ENCODE results near the gene ADAM33.
A peak's percentile ranks its signal among the peaks of the same experiment; 100 is the strongest.

Gene ADAM33

DNA sequence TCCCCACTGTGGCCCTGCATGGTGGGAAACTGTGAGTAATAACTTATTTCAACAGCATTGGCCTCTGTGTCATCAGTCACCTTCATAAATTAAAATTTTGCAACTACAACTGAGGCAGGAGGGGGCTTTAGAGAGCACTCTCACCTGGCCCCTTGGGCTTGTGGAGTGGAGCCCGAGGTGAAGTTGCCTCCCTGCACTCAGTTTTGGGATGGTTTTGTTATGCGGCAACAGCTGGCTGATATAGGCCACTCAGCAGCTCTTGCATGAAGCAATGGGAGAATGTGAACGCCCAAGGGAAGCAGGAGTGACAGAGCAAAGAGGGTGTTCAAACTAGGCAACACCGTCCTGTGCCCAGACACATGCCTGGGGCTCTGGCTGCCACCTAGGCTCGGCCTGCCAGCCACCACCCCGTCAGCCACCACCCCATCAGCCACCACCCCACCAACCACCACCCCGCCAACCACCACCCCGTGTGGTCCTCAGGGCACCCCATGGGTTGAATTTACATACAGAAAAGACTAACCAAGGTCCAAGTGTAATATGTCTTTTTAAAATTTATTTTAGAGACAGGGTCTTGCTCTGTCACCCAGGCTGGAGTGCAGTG, 14.3 kb downstream of the ADAM33 start:
- no peak for DNase-seq (ENCODE audit: low spot score)

DNA sequence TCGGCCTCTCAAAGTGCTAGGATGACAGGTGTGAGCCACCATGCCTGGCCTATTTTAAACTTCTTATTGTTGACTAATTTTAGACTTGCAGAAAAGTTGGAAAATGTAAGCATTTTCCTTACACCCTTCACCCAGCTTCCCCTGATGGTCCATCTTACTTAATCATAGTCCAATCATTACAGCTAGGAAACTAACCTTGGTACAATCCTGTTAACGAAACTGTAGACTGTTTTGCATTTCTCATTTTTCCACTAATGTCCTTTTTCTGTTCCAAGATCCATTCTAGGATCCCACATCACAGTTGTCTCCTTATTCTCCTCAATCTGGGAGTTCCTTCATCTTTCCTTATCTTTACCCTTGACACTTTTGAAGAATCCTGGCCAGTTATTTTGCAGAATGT, 18.0 kb downstream of the ADAM33 start:
- DNase-seq (ENCODE audit: low spot score), result no peak

DNA sequence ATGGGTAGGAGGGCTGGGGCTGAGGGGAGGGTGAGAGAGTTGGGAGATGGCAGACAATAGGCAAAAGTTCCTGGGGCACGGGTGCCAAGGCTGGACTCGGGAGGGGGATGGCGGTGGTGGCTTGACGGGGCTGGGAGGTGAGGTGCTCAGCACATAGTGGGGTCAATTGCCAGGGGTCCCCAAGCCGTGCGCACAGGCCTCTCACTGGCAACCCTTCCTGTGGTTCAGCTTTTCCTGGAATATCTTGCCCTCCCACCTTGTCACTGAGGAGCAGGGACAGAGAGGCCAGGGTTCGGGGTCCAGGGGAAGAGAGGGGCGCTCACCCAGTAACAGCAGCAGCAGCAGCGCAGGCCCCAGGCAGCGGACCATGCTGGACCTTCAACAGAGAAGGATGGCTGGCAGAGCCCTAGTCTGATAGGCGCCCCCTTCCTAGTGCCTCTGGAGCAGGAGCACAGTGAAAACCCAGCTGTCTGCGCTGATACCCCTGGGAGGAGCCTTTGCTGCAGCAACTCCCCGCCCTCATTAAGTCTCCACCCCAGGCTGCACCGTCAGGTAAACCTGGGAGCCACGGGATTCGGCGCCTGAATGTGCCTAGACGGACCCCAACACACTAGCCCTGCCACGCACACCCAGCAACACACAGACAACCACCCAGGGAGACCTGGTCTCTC, 18.6 kb downstream of the ADAM33 start, which contains the start of gene GFRA4:
GFRA4 (minus strand) TSS at position 369 of the 671 bp plus-strand sequence; CDS start at position 369, 0 bp downstream.
- DNase-seq (ENCODE audit: low spot score), result peak; percentile 75

DNA sequence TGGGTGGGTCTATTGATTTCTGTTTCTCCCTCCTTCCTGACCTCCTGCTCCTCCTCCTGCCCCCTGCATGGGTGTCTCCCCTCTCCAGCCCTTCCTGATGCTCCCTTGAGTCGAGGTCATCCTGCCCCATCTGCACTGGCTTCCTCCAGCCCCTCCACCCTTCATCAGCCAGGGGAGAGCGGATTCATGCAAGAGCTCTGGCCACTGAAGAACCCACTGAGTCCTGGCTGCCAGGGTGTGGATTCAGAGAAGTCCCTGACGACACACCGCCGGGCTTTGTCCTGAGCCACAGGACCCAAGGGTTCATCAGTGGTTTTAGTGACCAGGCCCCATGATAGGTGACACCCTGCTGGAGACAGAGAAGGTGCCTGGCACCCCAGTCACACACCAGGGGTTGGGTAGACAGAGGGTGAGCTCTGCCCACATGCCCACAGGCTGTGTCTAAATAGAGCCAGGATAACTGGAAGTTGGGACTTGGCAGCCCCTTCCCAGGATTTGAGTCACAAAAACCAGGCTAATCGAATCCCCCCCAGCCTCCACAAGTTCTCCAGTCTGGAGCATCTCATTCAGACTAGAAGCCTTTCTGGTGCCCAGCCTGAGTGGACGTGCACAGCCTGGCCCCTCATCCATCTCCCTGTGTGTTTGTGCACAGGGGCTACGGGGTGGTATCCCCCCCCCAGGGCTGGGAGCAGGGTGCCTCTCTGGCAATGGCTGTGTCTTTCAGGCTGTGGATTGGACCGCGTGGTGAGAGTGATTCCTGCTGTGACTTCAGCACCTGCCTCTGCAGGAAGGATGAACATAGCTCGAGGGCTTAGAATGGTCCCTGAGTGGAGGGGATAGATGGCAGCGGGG, 19.8 kb downstream of the ADAM33 start:
- DNase-seq (ENCODE audit: low spot score), result no peak

DNA sequence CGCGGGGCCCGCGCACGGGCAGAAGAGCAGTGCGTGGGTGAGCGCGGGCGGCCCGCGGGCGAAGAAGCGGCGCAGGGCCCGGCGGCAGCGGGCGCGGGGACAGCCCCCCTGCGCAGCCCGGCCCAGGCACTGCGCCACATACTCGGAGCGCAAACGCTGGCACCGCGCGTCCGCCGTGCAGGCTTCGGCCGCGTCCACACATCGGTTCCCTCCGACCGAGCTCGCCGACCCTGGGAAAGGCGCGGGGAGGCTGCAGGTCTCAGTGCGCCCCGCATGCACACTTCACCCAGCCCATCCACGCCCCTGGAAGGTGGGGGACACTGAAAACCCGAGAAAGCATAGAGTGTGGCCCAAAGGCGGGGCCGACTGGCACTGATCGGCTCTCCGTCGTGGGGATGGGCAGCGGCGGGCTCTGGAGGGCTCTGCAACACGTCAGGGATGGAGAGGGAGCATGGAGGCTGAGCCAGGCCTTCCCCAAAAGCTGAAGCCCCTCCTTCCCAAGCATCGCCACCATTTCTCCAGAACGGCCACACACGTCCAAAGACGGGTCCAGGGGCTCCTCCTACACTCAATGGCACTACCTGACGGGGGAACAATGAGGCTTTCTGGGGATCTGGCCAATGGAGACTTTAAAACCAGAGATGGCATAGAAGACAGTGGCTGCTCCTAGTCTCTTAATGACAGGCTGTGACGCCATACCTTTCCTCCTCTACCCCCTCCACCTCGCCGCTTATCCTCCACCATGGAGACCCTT, 20.6 kb downstream of the ADAM33 start:
- DNase-seq (ENCODE audit: low spot score), result peak; percentile 40

DNA sequence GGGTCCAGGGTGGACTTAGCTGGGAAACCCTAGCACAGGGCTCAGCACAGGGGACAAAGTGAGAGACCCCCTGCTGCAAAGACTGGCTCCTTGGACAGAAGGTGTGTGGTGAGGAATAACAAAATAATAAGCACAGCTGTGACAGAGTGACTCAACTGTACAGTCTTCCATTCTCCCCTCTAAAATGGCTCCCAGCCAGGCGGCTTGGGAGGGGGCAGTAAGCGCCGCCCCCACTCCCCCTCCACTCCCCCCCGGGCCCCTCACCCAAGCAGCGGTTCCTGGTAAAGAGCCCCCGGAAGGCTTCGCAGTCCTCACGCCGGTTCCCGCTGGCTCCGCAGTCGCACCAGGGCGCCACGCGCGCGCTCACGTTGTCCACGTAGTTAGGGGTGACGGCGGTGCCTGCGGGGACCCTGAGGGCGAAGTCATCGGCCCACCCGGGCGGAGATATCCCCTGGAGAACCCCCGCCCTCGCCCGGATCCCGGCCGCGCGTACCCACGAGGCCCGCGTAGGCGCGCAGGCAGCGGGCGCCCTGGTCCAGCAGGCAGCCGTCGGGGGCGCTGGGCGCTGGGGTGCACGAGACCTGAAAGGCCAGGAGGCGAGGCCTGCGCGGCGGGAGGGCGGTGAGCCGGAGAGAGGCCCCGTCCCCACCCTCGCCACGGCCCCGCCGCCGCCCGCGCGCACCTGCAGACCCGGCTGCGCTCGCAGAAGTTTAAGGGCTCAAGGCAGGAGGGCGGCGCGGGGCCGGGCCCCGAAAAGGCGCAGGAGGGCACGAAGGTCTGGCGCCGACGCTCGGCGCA, 21.3 kb downstream of the ADAM33 start:
- no peak for DNase-seq (ENCODE audit: low spot score)

DNA sequence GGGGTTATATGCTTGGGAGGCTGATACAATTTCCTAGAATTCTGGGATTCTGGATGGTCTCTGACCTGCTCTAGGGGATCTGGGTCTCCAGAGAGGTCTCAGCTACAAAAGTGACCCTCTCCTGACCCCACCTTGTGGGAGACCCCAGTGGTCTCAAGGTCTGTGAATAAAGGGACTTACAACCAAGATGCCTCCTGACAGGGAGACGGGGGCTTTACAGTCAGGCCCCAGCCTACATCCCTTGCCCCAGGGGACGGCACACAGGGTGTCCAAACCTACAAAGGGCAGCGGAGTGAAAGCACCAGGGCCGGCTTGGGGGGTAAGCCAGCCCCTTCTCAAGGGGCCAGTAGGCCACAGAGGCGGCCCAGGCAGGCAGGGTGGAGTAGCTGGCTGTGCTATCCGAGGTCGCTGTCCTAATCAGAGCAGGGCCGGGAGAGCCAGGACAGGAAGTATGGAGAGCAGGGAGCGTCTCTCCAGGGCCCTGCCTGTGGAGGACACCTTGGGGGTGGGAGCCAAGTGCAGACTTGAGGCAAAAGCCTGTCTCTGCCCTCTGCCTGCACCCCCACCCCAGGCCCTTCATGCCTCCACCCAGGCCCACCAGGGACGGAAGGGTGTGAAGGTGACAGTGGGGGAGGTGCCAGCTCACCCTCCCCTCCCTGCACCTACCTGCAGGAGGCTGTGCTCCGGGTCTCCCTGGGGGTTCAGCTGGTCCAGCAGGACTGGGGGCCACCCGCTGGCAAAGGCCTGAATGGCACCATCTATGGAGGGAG, 22.1 kb downstream of the ADAM33 start:
- DNase-seq (ENCODE audit: low spot score), result peak; percentile 37

DNA sequence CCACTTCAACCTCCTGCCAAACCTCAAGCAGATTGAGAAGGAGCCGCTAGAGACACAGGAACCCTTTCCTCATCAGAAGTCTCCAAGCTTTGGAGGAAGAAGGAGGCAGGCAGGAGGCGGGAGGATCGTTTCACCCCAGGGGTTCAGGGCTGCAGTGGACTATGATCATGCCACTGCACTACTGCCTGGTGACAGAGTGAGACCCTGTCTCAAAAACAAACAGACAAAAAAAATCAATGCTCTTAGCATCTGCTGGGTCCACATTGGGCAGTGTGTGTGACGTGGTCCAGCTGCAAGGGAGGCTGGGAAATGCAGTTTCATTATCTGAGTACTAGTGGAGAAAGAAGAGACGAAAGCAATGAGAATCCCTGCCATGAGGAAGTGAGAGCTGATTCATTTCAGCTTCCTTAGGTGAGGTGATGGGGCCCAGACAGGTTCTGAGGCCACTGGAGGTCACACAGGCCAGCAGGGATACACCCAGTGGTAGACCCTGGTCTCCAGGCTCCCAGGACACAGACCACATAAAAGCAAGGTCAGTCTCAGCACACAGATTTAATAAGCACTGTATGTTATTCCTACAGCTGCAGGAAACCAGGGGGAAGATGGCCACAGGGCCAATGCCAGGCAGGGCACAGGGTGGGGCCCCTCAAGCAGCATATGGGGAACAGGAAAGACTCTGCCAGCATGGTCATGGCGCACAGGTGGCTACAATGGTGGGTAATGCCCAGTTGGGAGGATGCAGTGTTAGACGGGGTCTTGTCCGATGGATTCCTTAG, 22.9 kb downstream of the ADAM33 start:
- no peak for DNase-seq (ENCODE audit: low spot score)

DNA sequence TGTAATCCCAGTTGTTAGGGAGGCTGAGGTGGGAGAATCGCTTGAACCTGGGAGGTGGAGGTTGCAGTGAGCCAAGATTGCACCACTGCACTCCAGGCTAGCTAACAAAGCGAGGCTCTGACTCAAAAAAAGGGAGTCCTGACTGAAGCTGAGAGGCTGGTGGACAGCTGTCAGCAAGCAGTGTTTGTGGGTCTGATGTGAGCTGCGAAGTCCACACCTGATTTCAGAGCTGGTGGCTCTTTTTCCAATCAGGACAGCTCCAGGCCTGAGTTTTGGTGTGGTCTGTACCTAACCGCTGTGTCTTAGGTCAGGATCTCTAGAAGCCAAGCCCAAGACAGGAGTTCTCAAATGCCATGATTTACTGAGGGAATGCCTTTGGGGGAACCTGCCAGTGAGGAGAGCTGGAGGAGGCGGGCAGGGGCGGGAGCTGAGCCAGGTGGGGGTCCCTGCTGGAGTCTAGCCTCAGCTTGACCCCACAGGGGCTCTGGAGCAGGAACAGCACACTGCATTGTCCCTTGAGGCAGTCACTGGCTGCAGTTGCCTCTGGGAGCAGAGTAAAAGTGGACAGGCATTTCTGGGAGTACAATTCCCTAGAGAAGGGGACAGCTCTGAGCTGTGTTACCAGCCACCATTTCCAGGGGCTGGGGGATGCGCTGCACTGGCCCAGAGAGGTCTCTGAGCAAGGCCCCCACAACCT, 23.6 kb downstream of the ADAM33 start:
- DNase-seq (ENCODE audit: low spot score), result no peak

DNA sequence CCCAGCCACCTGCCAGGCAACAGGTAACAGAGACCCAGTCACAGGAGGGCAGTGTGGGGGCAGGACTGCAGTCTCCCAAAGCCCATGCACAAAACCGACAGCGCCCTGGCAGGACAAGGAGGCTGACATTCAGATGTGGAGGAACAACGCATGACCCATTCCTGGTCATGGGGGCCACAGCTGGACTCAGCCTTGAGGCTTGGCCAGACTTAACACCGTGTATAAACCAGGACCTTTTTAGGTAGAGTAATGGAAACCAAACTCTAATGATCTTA, 26.7 kb downstream of the ADAM33 start:
- DNase-seq (ENCODE audit: low spot score), result no peak

DNA sequence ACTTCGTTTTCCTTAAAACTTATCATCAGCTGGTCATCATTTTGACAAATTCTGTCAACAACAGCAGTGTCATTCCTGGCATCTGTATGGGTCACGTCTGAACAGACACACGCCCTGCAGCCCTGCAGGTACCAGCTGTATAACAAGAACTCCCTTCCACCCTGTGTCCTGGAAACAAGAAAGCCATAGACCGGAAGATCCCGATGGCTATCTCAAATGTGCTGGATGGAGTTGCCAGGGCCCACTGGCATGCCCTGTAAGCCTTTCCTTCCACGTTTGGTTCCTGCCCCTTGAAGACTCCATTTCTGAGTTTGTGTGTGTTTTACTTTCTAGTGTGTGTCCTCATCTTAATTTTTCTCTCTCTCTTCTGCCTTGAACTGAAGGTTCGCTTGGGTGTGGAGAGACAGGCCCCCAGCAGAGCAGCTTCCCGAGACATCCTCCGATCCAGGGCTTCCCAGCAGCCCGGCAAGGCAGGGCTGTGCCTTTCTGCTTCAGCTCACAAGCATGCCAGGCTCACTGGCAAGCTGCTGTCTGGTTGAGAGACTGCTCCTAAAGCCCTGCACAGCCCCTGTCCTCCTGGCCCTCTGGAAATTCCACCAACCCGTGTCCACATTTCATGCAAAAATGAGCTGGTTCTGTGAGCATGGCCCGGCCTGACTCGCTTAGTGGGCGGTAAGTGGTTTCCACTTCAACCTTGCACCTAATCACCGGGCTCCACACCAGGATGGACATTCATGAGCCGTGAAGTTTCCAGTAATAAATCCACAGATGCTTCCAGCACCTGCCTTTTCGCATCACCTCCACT, 27.3 kb downstream of the ADAM33 start:
- no peak for DNase-seq (ENCODE audit: low spot score)

DNA sequence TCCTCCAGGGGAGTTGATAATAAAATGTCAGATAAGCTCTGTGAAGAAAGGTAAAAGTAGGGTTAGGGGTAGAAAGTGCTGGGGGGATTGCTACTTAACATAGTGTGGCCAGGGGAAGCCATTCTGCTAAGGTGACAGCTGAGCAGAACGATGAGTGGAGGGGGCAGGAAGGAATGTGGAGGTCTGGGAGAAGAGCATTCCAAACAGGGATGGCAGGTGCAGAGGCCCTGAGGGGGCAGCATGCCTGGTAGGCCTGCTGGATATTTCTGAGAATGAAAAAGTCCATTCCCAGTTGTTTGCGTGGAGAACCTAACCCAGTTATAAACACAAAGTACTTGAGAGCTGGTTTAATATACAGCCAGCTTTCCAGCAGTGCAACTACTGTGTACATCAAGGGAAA, 27.9 kb downstream of the ADAM33 start:
- no peak for DNase-seq (ENCODE audit: low spot score)

DNA sequence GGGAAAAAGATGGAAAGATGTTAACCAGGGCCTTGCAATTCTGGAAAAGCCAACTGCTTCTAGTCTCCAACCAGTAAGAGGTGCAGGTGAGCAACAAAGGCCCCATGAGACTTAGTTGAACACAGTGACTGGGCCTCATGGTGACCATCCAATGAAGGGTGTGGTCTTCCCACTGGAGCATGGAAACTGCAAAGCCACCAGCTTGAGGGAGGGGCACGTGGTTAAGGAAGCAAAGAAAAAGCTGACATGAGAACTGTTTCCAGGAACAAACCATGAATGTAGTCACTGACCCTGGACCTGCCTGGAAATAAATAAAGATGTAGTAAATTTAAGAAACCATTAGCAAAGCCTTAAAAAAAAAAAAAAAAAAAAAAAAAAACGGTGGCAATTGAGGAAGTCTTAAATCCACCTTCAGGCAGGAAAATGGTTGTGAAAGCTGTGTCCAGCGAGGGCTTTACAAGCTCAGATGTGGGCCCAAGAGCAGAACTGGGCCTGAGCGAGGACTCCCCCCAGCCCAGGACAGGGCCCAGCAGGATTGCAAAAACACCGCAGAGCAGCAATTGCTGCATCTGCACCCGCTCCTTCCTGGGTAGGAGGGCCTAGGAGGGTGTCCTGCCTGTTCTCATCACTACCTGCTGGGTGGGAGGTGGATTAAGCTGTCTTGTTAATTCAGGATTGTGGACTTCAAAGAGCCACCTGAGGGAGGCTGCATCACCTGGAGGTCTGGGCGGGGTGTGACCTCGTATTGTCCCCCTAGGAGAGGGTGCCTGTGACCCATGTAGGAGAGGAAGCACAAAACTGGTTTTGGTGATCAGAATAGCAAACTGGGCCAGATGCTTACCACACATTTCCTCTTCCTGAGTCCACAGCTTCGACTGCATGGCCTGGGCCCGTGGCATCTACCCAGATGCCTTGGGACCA, 28.9 kb downstream of the ADAM33 start:
- DNase-seq (ENCODE audit: low spot score), result no peak

DNA sequence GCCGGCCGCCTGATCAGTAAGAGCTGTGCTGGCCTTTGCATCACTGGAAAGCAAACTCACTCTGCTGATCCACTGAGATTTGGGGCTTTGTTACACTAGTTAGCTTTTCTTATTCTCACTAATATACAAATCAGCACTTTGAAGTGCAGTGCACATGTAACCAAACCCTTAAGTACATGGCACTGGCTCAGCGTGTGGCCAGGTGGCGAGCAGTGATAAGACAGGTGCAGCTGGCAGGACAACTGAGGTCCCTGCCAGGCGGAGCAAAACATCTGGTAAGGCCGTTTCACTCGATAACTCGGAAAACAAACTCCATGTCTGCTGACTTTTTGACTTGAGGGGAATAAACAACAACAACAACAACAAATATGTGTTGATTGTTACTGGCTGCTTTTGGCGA, 29.6 kb downstream of the ADAM33 start:
- DNase-seq (ENCODE audit: low spot score), result no peak

DNA sequence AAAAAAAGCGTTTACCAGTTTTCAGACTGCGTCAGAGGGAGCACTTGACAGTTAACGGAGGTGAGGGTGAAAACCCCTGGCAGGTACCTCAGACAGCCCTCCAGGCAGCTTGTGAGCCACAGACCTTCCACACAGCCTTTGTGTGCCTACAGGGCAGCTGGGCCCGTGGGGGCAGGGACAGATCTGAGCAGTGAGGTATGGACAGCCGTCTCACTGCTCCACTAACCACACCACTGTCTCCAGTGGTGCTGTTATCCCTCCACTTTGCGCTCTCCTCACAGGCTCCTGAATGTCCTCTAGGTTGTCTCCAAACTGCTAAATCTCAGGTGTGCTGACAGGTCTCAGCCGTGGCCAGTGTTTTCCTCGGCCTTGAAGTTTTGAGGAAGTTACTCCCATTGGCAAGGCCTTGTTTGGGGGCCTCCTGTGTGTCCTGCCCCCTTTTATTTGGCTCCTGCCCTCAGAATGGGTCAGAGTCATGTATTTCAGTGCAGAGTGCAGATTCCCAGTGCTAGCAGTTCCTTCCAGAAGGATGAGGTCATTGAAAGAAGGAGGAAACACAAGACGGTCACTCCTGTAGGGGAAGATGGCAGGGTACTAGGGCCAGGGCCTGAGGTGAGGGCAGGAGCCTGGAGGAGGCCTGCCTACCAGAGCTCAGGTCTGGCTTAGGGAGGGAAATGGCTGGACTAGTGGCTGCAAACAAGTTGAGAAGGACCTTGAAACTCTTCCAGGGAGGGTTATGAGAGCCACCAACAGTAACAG, 30.4 kb downstream of the ADAM33 start:
- DNase-seq (ENCODE audit: low spot score), result no peak

DNA sequence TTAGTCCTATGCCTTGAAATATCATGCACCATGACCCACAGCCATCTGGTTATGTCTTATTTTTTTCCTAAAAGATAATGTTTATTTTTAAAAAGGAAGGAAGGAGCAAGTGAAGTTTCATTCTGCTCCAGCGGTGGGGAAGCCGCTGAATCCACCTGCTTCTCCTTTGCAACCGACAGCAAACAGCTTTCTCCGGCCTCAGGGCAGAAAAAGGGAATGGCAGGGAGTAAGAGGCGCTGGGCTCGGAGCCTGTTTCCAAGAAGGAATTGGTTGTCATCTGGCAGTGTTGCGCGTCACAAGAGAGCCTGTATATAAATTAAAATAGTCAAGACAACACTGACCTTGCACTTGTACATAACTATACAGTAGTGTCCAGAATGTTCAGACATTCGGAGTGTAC, 32.9 kb downstream of the ADAM33 start:
- no peak for DNase-seq (ENCODE audit: low spot score)

DNA sequence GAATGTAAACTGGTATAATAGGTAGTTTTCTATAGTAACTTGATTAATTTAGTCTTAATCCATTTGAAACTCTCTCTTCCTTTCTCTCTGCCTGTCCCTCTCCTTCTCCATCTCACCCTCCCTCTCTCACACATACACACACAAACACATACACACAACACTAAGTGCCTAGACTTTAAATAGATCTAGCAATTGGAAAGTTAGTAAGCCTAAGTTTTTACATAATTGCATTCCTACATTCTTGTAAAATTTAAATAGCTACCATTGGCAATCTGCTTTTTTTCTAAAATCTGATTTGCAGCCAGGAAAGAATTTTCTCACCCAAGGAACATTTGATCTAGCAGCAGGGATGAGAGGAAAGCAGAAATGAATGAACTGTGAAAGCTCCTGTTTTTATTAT, 34.3 kb downstream of the ADAM33 start:
- DNase-seq (ENCODE audit: low spot score), result no peak

All from iPS-NIHi11 (cell line).